ENCODE measurements around the gene ZFP28.

- TF ChIP-seq CTCF (IDR thresholded peaks at IDR 0.05; ENCODE audit: insufficient read depth, low read length, poor library complexity, severe bottlenecking) (no peak), EZH2phosphoT487 (conservative IDR thresholded peaks at IDR 0.05; ENCODE audit: low read length) (no peak)
These were observed 62.6 kb downstream of the ZFP28 start for GRCh38 chr19:56601375-56601774.

Data from SU-DHL-6 (cell line).